ENCODE results near the gene ERBB4.

GRCh38 chr2:212448698-212449097 lies 89.9 kb downstream of the ERBB4 start:
- TF ChIP-seq CTCF (conservative IDR thresholded peaks at IDR 0.05; ENCODE audit: low read length): no peak
- TF ChIP-seq EZH2phosphoT487 (IDR thresholded peaks at IDR 0.05; ENCODE audit: borderline replicate concordance, low read depth, low read length): no peak
